Ishikawa (cell line): ENCODE results near the gene EXOC4.

ENCODE experiments used
- CEBPB ChIP-seq: IDR thresholded peaks from 2 replicates; pipeline ENCODE4 v1.6.1; 2012
- CREB1 ChIP-seq: IDR thresholded peaks from 2 replicates; pipeline ENCODE4 v1.6.1; 2012; ENCODE audit warnings: low read depth
- EGR1 ChIP-seq: IDR thresholded peaks from 2 replicates; pipeline ENCODE4 v1.6.1; 2012
- RAD21 ChIP-seq: IDR thresholded peaks from 2 replicates; pipeline ENCODE4 v1.6.1; 2012; ENCODE audit warnings: low read depth
- TCF12 ChIP-seq: IDR thresholded peaks from 2 replicates; pipeline ENCODE4 v1.6.1; 2012; ENCODE audit warnings: low read depth
- TEAD4 ChIP-seq: IDR thresholded peaks from 2 replicates; pipeline ENCODE4 v1.6.1; 2012
- YY1 ChIP-seq: IDR thresholded peaks from 2 replicates; pipeline ENCODE4 v1.6.1; 2012; ENCODE audit warnings: low read depth
- TF ChIP-seq, protein P1 (sequence below): IDR thresholded peaks from 2 replicates; pipeline ENCODE4 v1.6.1; 2012

DNA sequence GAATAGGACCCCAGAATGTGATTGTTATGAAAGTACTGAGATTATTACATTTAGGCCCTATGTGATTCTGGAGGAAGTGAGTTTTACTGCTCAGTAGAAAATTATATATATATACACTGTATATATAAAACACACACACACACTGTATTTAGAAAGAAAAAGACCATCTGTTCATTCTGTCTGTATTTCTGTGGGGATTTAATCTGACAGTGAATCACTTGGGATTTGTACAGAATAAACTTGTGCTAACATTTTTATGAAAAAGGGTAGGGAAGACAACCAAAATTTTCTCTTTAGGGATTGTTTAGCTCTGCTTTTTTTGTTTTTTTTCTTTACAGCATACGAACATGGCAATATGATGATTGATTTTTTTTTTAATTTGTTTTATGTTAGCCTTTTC lies 142.7 kb downstream of the EXOC4 start:
- no peak for TF ChIP-seq TEAD4
- TF ChIP-seq RAD21, result no peak
- TF ChIP-seq TCF12, result no peak
- no peak for TF ChIP-seq EGR1
- TF ChIP-seq CEBPB, result no peak
- TF ChIP-seq, protein P1, sequence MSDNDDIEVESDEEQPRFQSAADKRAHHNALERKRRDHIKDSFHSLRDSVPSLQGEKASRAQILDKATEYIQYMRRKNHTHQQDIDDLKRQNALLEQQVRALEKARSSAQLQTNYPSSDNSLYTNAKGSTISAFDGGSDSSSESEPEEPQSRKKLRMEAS, result no peak
- TF ChIP-seq YY1, result no peak
- no peak for TF ChIP-seq CREB1
